Adrenal gland (tissue), 5 donors: ENCODE measurements around the gene SLC19A1.

Source experiments
- CTCF ChIP-seq, 6 experiments: fragments of 450-650 bp in 4 of 6; fragments of 200-600 bp in 2 of 6; sonication (generic) in 1 of 6; IDR thresholded peaks; 1 replicate in 5 of 6; 2 replicates in 1 of 6; pipeline versions ENCODE4 v1.5.1 to v1.8.0; 2016 to 2021; ENCODE audit warnings: antibody characterized with exemption in 6 of 6, mild to moderate bottlenecking in 2 of 6, moderate library complexity in 1 of 6
- POLR2A ChIP-seq, 2 donors: fragments of 450-650 bp; IDR thresholded peaks; one replicate each; pipeline ENCODE4 v1.6.1; 2017; ENCODE audit warnings: antibody characterized with exemption in 2 of 2, mild to moderate bottlenecking in 2 of 2, moderate library complexity in 1 of 2
- donor health status: DM: no; HTN: no; CAD: no.

GRCh38 chr21:45508607-45509565, 33.4 kb downstream of the SLC19A1 start:
- TF ChIP-seq CTCF (IDR thresholded peaks at IDR 0.05) (no peak), POLR2A (IDR thresholded peaks at IDR 0.05) (no peak)
